ENCODE data around the gene NDUFB6.
"Not testable (repeated sequence)": the region's sequence is repeated elsewhere in the genome, so short reads cannot be mapped to it uniquely, and the experiment has no call there.

The NDUFB6 gene

GRCh38 chr9:32524558-32524891 is 48.4 kb downstream of the NDUFB6 start:
- DNase-seq (ENCODE audit: low spot score), result not testable (repeated sequence)

GRCh38 chr9:32523910-32524309 is 49.0 kb downstream of the NDUFB6 start:
- no peak for DNase-seq (ENCODE audit: low spot score)

- no peak for DNase-seq (ENCODE audit: low spot score)
These were observed 54.7 kb downstream of the NDUFB6 start for GRCh38 chr9:32518276-32518675.

GRCh38 chr9:32516241-32516640 is 56.7 kb downstream of the NDUFB6 start:
- DNase-seq (ENCODE audit: low spot score), result no peak

- DNase-seq (ENCODE audit: low spot score), result no peak
These were observed 64.2 kb downstream of the NDUFB6 start for GRCh38 chr9:32508728-32509127.

- no peak for DNase-seq (ENCODE audit: low spot score)
These were observed 70.0 kb downstream of the NDUFB6 start for GRCh38 chr9:32503008-32503407.

All from AG08396 (cell line).